ENCODE measurements around the gene LTO1.
"Not testable (repeated sequence)": the region's sequence is repeated elsewhere in the genome, so short reads cannot be mapped to it uniquely, and the experiment has no call there.

LTO1 gene

GRCh38 chr11:69700278-69701140 lies 25.4 kb upstream of the LTO1 start:
- no peak for TF ChIP-seq CTCF (IDR thresholded peaks at IDR 0.05)
- Histone ChIP-seq H3K4me3 (no peak overlapping the region), H3K27ac (no peak overlapping the region)
- DNase-seq (ENCODE audit: low spot score), result no peak

- DNase-seq (ENCODE audit: low spot score), result no peak
- Histone ChIP-seq H3K27ac (no peak overlapping the region), H3K4me3 (no peak overlapping the region)
- no peak for TF ChIP-seq CTCF (IDR thresholded peaks at IDR 0.05)
Measured at GRCh38 chr11:69699213-69699612, 24.1 kb upstream of the LTO1 start.

GRCh38 chr11:69698362-69698761 lies 23.2 kb upstream of the LTO1 start:
- no peak for DNase-seq (ENCODE audit: low spot score)
- TF ChIP-seq CTCF (IDR thresholded peaks at IDR 0.05), result no peak

GRCh38 chr11:69697861-69698260 lies 22.7 kb upstream of the LTO1 start:
- no peak for TF ChIP-seq CTCF (IDR thresholded peaks at IDR 0.05)
- no peak overlapping the region for H3K4me3 ChIP-seq
- no peak for DNase-seq (ENCODE audit: low spot score)
- H3K27ac ChIP-seq, result no peak overlapping the region

More at GRCh38 chr11:69698362-69698761, 23.2 kb upstream of the LTO1 start:
- Histone ChIP-seq H3K4me3 (no peak overlapping the region), H3K27ac (no peak overlapping the region)

GRCh38 chr11:69697469-69697843 lies 22.3 kb upstream of the LTO1 start:
- no peak for DNase-seq (ENCODE audit: low spot score)
- no peak for TF ChIP-seq CTCF (IDR thresholded peaks at IDR 0.05)
- H3K27ac ChIP-seq, result no peak overlapping the region
- no peak overlapping the region for H3K4me3 ChIP-seq

- Histone ChIP-seq H3K4me3 (no peak overlapping the region), H3K27ac (no peak overlapping the region)
- no peak for DNase-seq (ENCODE audit: low spot score)
- TF ChIP-seq CTCF (IDR thresholded peaks at IDR 0.05), result no peak
Measured at GRCh38 chr11:69696749-69697468, 21.8 kb upstream of the LTO1 start.

GRCh38 chr11:69695995-69696394 lies 20.8 kb upstream of the LTO1 start:
- DNase-seq (ENCODE audit: low spot score); H3K4me3 ChIP-seq; H3K27ac ChIP-seq: not testable (repeated sequence)

All from coronary artery (tissue), 2 donors.